HCT116 (cell line): ENCODE data around the gene RHEB. TPM values are rescaled to one million over a fixed set of nuclear protein-coding genes. Genes with fewer than 3 reads are reported as not detected.

Source experiments
- ATAC-seq: fragments of 200-7000 bp; cut with Tn5 transposase; 2 replicates; pipeline ENCODE4 v1.9.1; 2020; ENCODE audit warnings: mild to moderate bottlenecking, moderate library complexity
- BruUV-seq: library from RNA; stranded (reverse); fragments of 400-500 nt; replicated peaks from 2 replicates; lab custom pipeline; 2021; lab: Mats Ljungman, UMichigan
- CTCF ChIA-PET: fragments of 300-600 bp; sonication (Branson Sonifier 250); formaldehyde crosslinking; loops from one replicate; lab custom pipeline; 2021; ENCODE audit warnings: antibody characterized with exemption; lab: Charles Lee
- POLR2A ChIA-PET: fragments of 300-600, 350-600 bp; sonication (Branson Sonifier 250); formaldehyde crosslinking; loops from one replicate; lab custom pipeline; 2021; ENCODE audit warnings: antibody characterized with exemption; lab: Charles Lee
- RAD21 ChIA-PET, 2 experiments: fragments of 300-600 bp; sonication (Branson Sonifier 250); formaldehyde crosslinking; loops; one replicate each; lab custom pipeline; 2023; ENCODE audit warnings: low total read pairs in 2 of 2; ENCODE audit not compliant: uncharacterized antibody in 2 of 2, unreplicated experiment in 2 of 2, low non-redundant PET in 1 of 2; lab: Charles Lee
- DNase-seq: peaks from one replicate; pipeline ENCODE4 v3.0.0-alpha.2; 2010; ENCODE audit warnings: low read depth, low spot score
- H2AFZ ChIP-seq: fragments of 200-600 bp; shearing (Covaris generic), sonication (generic); 2 replicates; pipeline ENCODE4 v1.6.1; 2017; ENCODE audit warnings: low read depth, mixed run types, mixed read lengths, antibody characterized with exemption, low read length; ENCODE audit not compliant: poor library complexity, severe bottlenecking
- H3K27ac ChIP-seq: 2 replicates; pipeline ENCODE4 v1.5.1; 2012; ENCODE audit warnings: low read depth, low read length
- H3K27me3 ChIP-seq: fragments of 200-600 bp; sonication (generic); 2 replicates; pipeline ENCODE4 v1.6.1; 2016; ENCODE audit warnings: mixed run types, low read length, mixed read lengths; ENCODE audit not compliant: insufficient read depth
- H3K36me3 ChIP-seq, 2 experiments: fragments of 200-500 bp in 1 of 2; fragments of 200-600 bp in 1 of 2; sonication (Bioruptor generic) in 1 of 2; sonication (generic) in 1 of 2; 2 replicates each; pipeline versions ENCODE4 v1.5.1 to v1.6.1; 2014 to 2016; ENCODE audit warnings: low read length in 2 of 2, inconsistent platforms in 1 of 2, mixed read lengths in 1 of 2, mixed run types in 1 of 2; ENCODE audit not compliant: insufficient read depth in 2 of 2, control insufficient read depth in 1 of 2
- H3K4me1 ChIP-seq, 2 experiments: fragments of 200-600 bp in 1 of 2; sonication (generic) in 1 of 2; 2 replicates each; pipeline versions ENCODE4 v1.5.1 to v1.6.1; 2012 to 2017; ENCODE audit warnings: low read length in 2 of 2, inconsistent platforms in 1 of 2, mild to moderate bottlenecking in 1 of 2, mixed read lengths in 1 of 2, mixed run types in 1 of 2, moderate library complexity in 1 of 2; ENCODE audit not compliant: insufficient read depth in 2 of 2, control insufficient read depth in 1 of 2
- H3K4me2 ChIP-seq: fragments of 200-600 bp; sonication (generic); 2 replicates; pipeline ENCODE4 v1.6.1; 2017; ENCODE audit warnings: mixed run types, low read length, mixed read lengths
- H3K4me3 ChIP-seq, 2 experiments: fragments of 200-600 bp in 1 of 2; sonication (generic) in 1 of 2; replicated peaks in 1 of 2; 2 replicates each; pipeline ENCODE4 v1.5.1; 2011 to 2016; ENCODE audit warnings: low read length in 2 of 2, control low read depth in 1 of 2, low read depth in 1 of 2, mild to moderate bottlenecking in 1 of 2, mixed read lengths in 1 of 2, mixed run types in 1 of 2
- H3K79me2 ChIP-seq: fragments of 200-600 bp; sonication (generic); 2 replicates; pipeline ENCODE4 v1.6.1; 2017; ENCODE audit warnings: mild to moderate bottlenecking, mixed run types, low read length, moderate library complexity, mixed read lengths; ENCODE audit not compliant: insufficient read depth
- H3K9ac ChIP-seq: fragments of 200-600 bp; sonication (generic); 2 replicates; pipeline ENCODE4 v1.6.1; 2016; ENCODE audit warnings: low read length, mixed read lengths
- H3K9me2 ChIP-seq: fragments of 200-600 bp; sonication (generic), shearing (Covaris generic); 2 replicates; pipeline ENCODE4 v1.6.1; 2017; ENCODE audit warnings: mixed run types, mild to moderate bottlenecking, moderate library complexity; ENCODE audit not compliant: insufficient read depth
- H3K9me3 ChIP-seq, 2 experiments: fragments of 200-500 bp in 1 of 2; fragments of 200-600 bp in 1 of 2; sonication (Bioruptor generic) in 1 of 2; sonication (generic) in 1 of 2; 2 replicates each; pipeline ENCODE4 v1.6.1; 2014 to 2017; ENCODE audit warnings: low read length in 2 of 2, mixed read lengths in 2 of 2, inconsistent platforms in 1 of 2, low read depth in 1 of 2, mild to moderate bottlenecking in 1 of 2, mixed run types in 1 of 2, moderate library complexity in 1 of 2; ENCODE audit not compliant: control insufficient read depth in 1 of 2, insufficient read depth in 1 of 2
- H4K20me1 ChIP-seq: fragments of 200-600 bp; sonication (generic), shearing (Covaris generic); 2 replicates; pipeline ENCODE4 v1.6.1; 2017; ENCODE audit warnings: mixed run types, mild to moderate bottlenecking, moderate library complexity; ENCODE audit not compliant: insufficient read depth
- ATF3 ChIP-seq: IDR thresholded peaks from 2 replicates; pipeline ENCODE4 v1.6.1; 2012
- EZH2phosphoT487 ChIP-seq: fragments of 200-600 bp; IDR thresholded peaks from 2 replicates; pipeline ENCODE4 v1.6.1; 2018; ENCODE audit warnings: antibody characterized with exemption, borderline replicate concordance
- FOSL1 ChIP-seq: IDR thresholded peaks from 2 replicates; pipeline ENCODE4 v1.6.1; 2012; ENCODE audit warnings: low read depth
- POLR2A ChIP-seq: IDR thresholded peaks from 2 replicates; pipeline ENCODE4 v1.7.0; 2011; ENCODE audit warnings: borderline replicate concordance; ENCODE audit not compliant: insufficient read depth, insufficient read length; ENCODE audit errors: extremely low read depth
- SP1 ChIP-seq: IDR thresholded peaks from 2 replicates; pipeline ENCODE4 v1.6.1; 2012; ENCODE audit warnings: low read depth
- SRF ChIP-seq: IDR thresholded peaks from 2 replicates; pipeline ENCODE4 v1.6.1; 2012; ENCODE audit warnings: low read depth
- TCF7L2 ChIP-seq: IDR thresholded peaks from 2 replicates; pipeline ENCODE4 v1.7.0; 2011; ENCODE audit warnings: borderline replicate concordance, inconsistent platforms; ENCODE audit not compliant: insufficient read depth, insufficient read length; ENCODE audit errors: extremely low read depth
- YY1 ChIP-seq: IDR thresholded peaks from 2 replicates; pipeline ENCODE4 v1.6.1; 2011; ENCODE audit warnings: low read length, low read depth, moderate library complexity, mild to moderate bottlenecking; ENCODE audit not compliant: insufficient replicate concordance; ENCODE audit errors: extremely low read depth
- intact Hi-C: fragments of 100-400 bp; cut with micrococcal nuclease; formaldehyde crosslinking; loops from 2 replicates; pipeline ENCODE4 v1.10.0; 2022
- total RNA-seq: library from RNA; stranded (reverse); gene quantifications from one replicate; pipeline ENCODE4 v1.2.1, GENCODE V29; 2021; ENCODE audit not compliant: unreplicated experiment
- TF ChIP-seq, protein P1 (sequence below), 3 experiments: fragments of 200-600 bp in 1 of 3; sonication (generic) in 1 of 3; IDR thresholded peaks in 2 of 3; conservative IDR thresholded peaks in 1 of 3; 2 replicates each; pipeline ENCODE4 v1.5.1; 2012 to 2017; ENCODE audit warnings: low read depth in 2 of 3, low read length in 2 of 3, antibody characterized with exemption in 1 of 3, borderline replicate concordance in 1 of 3, control low read depth in 1 of 3, mild to moderate bottlenecking in 1 of 3, mixed read lengths in 1 of 3, mixed run types in 1 of 3, moderate library complexity in 1 of 3; ENCODE audit not compliant: insufficient read depth in 1 of 3

The RHEB gene
- total RNA-seq, 1 experiment from 2014 or later = 114 TPM

DNA sequence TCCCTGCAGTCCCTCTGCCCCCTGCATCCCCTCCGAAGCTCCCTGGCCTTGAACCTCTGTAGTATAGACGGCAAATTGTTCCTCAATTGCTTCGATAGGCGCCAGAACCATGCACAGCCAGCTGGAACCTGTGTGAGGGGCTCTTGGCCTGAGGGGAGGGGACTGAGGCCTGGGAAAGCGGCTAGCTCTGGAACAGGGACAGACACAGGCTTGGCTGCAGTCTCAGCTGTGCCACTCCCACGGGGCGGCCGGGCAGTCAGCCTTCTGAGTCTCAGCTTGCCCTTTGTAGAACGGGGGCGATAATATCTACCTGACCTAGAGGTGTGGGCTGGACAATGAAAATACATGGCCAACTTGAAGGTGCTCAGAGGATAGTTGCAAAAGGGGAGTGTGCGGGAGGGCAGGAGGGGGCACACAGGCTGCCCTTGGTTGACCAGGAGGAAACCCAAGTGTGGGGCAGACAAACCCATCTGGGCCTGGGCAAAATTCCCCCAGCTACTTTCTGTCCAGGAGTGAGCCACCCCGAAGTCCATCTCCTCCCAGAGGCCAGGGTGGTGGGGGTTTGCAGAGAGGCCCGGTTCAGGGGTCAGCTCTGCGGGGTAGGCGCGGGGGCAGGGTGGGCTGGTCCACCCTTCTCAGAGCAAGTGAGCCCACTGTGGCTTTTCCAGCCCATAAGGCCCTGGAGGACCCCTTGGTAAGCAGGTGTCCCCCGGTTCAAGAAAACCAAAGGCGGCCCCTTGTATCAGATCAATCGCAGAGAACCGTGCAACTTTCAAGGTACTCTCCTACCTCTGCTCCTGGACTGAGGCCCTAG, 84.4 kb downstream of the RHEB start:
- CTCF ChIA-PET = no interaction called here

More for the DNA sequence above, 84.4 kb downstream of the RHEB start:
- intact Hi-C loops = no loop called here
- no peaks in the 10 kb centered on the region for H3K9me2 ChIP-seq
- POLR2A ChIA-PET = no interaction called here
- BruUV-seq = no TSS peak
- H4K20me1 ChIP-seq = no peaks in the 10 kb centered on the region
- RAD21 ChIA-PET = no interaction called here
- no peaks in the 10 kb centered on the region for H3K79me2 ChIP-seq
- H3K27me3 ChIP-seq = no peaks in the 10 kb centered on the region
- H3K36me3 ChIP-seq = no peaks in the 10 kb centered on the region
- H3K4me1 ChIP-seq = peaks cover 0 to 9% of the 10 kb centered on the region in 2 experiments; a peak in 1 of 4 replicates
- no peak for TF ChIP-seq SRF
- no peak for TF ChIP-seq ATF3
- no peak for TF ChIP-seq POLR2A
- no peak for TF ChIP-seq TCF7L2
- TF ChIP-seq FOSL1 = no peak
- TF ChIP-seq EZH2phosphoT487 = no peak
- TF ChIP-seq, protein P1, sequence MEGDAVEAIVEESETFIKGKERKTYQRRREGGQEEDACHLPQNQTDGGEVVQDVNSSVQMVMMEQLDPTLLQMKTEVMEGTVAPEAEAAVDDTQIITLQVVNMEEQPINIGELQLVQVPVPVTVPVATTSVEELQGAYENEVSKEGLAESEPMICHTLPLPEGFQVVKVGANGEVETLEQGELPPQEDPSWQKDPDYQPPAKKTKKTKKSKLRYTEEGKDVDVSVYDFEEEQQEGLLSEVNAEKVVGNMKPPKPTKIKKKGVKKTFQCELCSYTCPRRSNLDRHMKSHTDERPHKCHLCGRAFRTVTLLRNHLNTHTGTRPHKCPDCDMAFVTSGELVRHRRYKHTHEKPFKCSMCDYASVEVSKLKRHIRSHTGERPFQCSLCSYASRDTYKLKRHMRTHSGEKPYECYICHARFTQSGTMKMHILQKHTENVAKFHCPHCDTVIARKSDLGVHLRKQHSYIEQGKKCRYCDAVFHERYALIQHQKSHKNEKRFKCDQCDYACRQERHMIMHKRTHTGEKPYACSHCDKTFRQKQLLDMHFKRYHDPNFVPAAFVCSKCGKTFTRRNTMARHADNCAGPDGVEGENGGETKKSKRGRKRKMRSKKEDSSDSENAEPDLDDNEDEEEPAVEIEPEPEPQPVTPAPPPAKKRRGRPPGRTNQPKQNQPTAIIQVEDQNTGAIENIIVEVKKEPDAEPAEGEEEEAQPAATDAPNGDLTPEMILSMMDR (IDR thresholded peaks at IDR 0.05 in 2 of 3, conservative IDR thresholded peaks at IDR 0.05 in 1 of 3; ENCODE audit: borderline replicate concordance in 1 of 3, insufficient read depth in 1 of 3, low read depth in 2 of 3, low read length in 2 of 3) = no peak
- no peak for TF ChIP-seq SP1
- TF ChIP-seq YY1 = no peak
- TF ChIP-seq, all 23 proteins: peak for 0
- Histone ChIP-seq H2AFZ (no peak overlapping the region), H3K9ac (no peak overlapping the region), H3K4me3 (no peak overlapping the region), H3K9me3 (no peaks in the 10 kb centered on the region), H3K4me2 (no peak overlapping the region), H3K27ac (no peak overlapping the region)
- ATAC-seq (no peak), DNase-seq (no peak)
